GM12878 (cell line): Measurements from ENCODE around the gene PPP1R15A. TPM values are rescaled to one million over a fixed set of nuclear protein-coding genes. Genes with fewer than 3 reads are reported as not detected.

ENCODE experiments used
- ATAC-seq: fragments of 200-7000 bp; cut with Tn5 transposase; 3 replicates; pipeline ENCODE4 v1.9.1; 2020; ENCODE audit warnings: mild to moderate bottlenecking, moderate library complexity
- BruUV-seq: library from RNA; stranded (reverse); fragments of 400-500 nt; replicated peaks from 2 replicates; lab custom pipeline; 2021; lab: Mats Ljungman, UMichigan
- CTCF ChIA-PET: fragments of 300-600 bp; sonication (Branson Sonifier 250); formaldehyde crosslinking; extraction: SDS; loops from one replicate; lab custom pipeline; 2021; ENCODE audit warnings: inconsistent platforms; lab: Yijun Ruan, JAX
- POLR2A ChIA-PET: fragments of 350-600 bp; formaldehyde crosslinking; extraction: SDS; loops from one replicate; lab custom pipeline; 2021; ENCODE audit warnings: inconsistent platforms; lab: Charles Lee
- RAD21 ChIA-PET: fragments of 300-600 bp; sonication (Branson Sonifier 250); formaldehyde crosslinking; loops from one replicate; lab custom pipeline; 2023; ENCODE audit warnings: antibody characterized with exemption; ENCODE audit not compliant: unreplicated experiment; lab: Charles Lee
- SMC1A ChIA-PET: fragments of 300-600 bp; sonication (Branson Sonifier 250); formaldehyde crosslinking; loops from one replicate; lab custom pipeline; 2023; ENCODE audit not compliant: unreplicated experiment, uncharacterized antibody; lab: Charles Lee
- DNase-seq: peaks from one replicate; pipeline ENCODE4 v3.0.0-alpha.2; 2011; ENCODE audit warnings: low read depth, low spot score
- FAIRE-seq: peaks from 3 replicates; lab custom pipeline; 2011; peaks lifted over from hg19 to GRCh38; lab: Jason Lieb, UNC
- H2AFZ ChIP-seq: 2 replicates; pipeline ENCODE4 v1.6.0; 2011; ENCODE audit warnings: low read depth, low read length, control low read depth; ENCODE audit not compliant: control insufficient read depth
- H3K27ac ChIP-seq: 2 replicates; pipeline ENCODE4 v1.5.1; 2011; ENCODE audit warnings: control low read depth; ENCODE audit not compliant: control insufficient read depth, insufficient read depth
- H3K27me3 ChIP-seq, 2 experiments: replicated peaks in 1 of 2; 2 replicates each; pipeline versions ENCODE4 v1.6.0 to v1.6.1; 2011; ENCODE audit warnings: low read length in 1 of 2; ENCODE audit not compliant: control insufficient read depth in 2 of 2, insufficient read depth in 2 of 2
- H3K36me3 ChIP-seq, 2 experiments: 2 replicates each; pipeline ENCODE4 v1.5.1; 2011; ENCODE audit warnings: low read length in 1 of 2; ENCODE audit not compliant: control insufficient read depth in 2 of 2, insufficient read depth in 2 of 2
- H3K4me1 ChIP-seq: 2 replicates; pipeline ENCODE4 v1.6.1; 2011; ENCODE audit warnings: mild to moderate bottlenecking, low read length, moderate library complexity, mixed read lengths; ENCODE audit not compliant: control insufficient read depth, insufficient read depth
- H3K4me2 ChIP-seq: 2 replicates; pipeline ENCODE4 v1.6.0; 2011; ENCODE audit warnings: control low read depth; ENCODE audit not compliant: control insufficient read depth, insufficient read depth
- H3K4me3 ChIP-seq: fragments of 200-600 bp; sonication (generic); 2 replicates; pipeline ENCODE4 v1.5.1; 2016
- H3K79me2 ChIP-seq: 2 replicates; pipeline ENCODE4 v1.6.0; 2011; ENCODE audit warnings: low read length; ENCODE audit not compliant: control insufficient read depth, insufficient read depth
- H3K9ac ChIP-seq: 2 replicates; pipeline ENCODE4 v1.8.0; 2011; ENCODE audit warnings: low read length, control low read depth, mixed read lengths; ENCODE audit not compliant: control insufficient read depth, insufficient read depth
- H3K9me3 ChIP-seq: replicated peaks from 3 replicates; pipeline ENCODE4 v1.5.1; 2011; ENCODE audit warnings: mild to moderate bottlenecking, low read length; ENCODE audit not compliant: control insufficient read depth, insufficient read depth
- H4K20me1 ChIP-seq: 2 replicates; pipeline ENCODE4 v1.6.0; 2011; ENCODE audit not compliant: control insufficient read depth, insufficient read depth
- BACH1 ChIP-seq: fragments of 450-650 bp; IDR thresholded peaks from 2 replicates; pipeline ENCODE4 v1.6.1; 2017; ENCODE audit warnings: mild to moderate bottlenecking, borderline replicate concordance
- CHD2 ChIP-seq: IDR thresholded peaks from 2 replicates; pipeline ENCODE4 v1.6.1; 2011; ENCODE audit warnings: low read depth, low read length, improper control_type of control experiment, borderline replicate concordance
- CREM ChIP-seq: IDR thresholded peaks from 2 replicates; pipeline ENCODE4 v1.6.1; 2014; ENCODE audit warnings: antibody characterized with exemption, low read depth
- EP300 ChIP-seq, 2 experiments: fragments of 150-350 bp in 1 of 2; IDR thresholded peaks; 2 replicates each; pipeline ENCODE4 v1.6.1; 2011 to 2012; ENCODE audit warnings: low read depth in 2 of 2, low read length in 2 of 2, borderline replicate concordance in 1 of 2, improper control_type of control experiment in 1 of 2, inconsistent platforms in 1 of 2; ENCODE audit not compliant: control insufficient read depth in 1 of 2
- IKZF1 ChIP-seq: fragments of 450-650 bp; conservative IDR thresholded peaks from 2 replicates; pipeline ENCODE4 v1.6.1; 2017; ENCODE audit warnings: antibody characterized with exemption, mild to moderate bottlenecking
- PML ChIP-seq: IDR thresholded peaks from 2 replicates; pipeline ENCODE4 v1.6.1; 2012; ENCODE audit warnings: low read length, inconsistent platforms
- RFX5 ChIP-seq: IDR thresholded peaks from 2 replicates; pipeline ENCODE4 v1.6.1; 2011; ENCODE audit warnings: low read depth, low read length, improper control_type of control experiment
- SIX5 ChIP-seq: IDR thresholded peaks from 2 replicates; pipeline ENCODE4 v1.6.1; 2011; ENCODE audit warnings: mild to moderate bottlenecking, low read depth, low read length, moderate library complexity; ENCODE audit not compliant: severe bottlenecking
- TARDBP ChIP-seq: IDR thresholded peaks from 2 replicates; pipeline ENCODE4 v1.6.1; 2016; ENCODE audit warnings: borderline replicate concordance
- whole genome bisulfite sequencing: methylation state at CpG from one replicate; pipeline ENCODE4 v1.1.6; 2016; ENCODE audit warnings: low lambda C conversion rate; ENCODE audit not compliant: insufficient replicate concordance, insufficient coverage; ENCODE audit errors: missing lambda C conversion rate; 5-methylcytosine and 5-hydroxymethylcytosine counted together
- in situ Hi-C: fragments of 300-500 bp; cut with MboI; formaldehyde crosslinking; loops from 9 replicates; pipeline ENCODE4 v1.14.3; 2018; ENCODE audit warnings: mixed read lengths
- intact Hi-C: fragments of 100-400 bp; cut with micrococcal nuclease; formaldehyde crosslinking; loops from one replicate; pipeline ENCODE4 v1.14.2; 2022; ENCODE audit not compliant: unreplicated experiment
- polyA plus RNA-seq, 11 experiments: library from polyadenylated mRNA; depleted of rRNA in 4 of 11; unstranded in 6 of 11; stranded (reverse) in 5 of 11; fragments of >200 nt; fragmentation: Nextera tagmentation in 4 of 11; fragmentation: Illumina TruSeq in 1 of 11; extraction: Ambion mirVana in 4 of 11; extraction: Trizol in 1 of 11; gene quantifications; 1 replicate in 1 of 11; 2 replicates in 10 of 11; pipeline versions ENCODE4 v1.2.1 to v1.2.3, GENCODE V29; 2011 to 2016; ENCODE audit warnings: inconsistent platforms in 2 of 11, missing spikeins in 2 of 11, low read depth in 1 of 11
- total RNA-seq, 4 experiments: library from RNA; depleted of rRNA in 3 of 4; stranded (reverse); fragments of >200 nt in 3 of 4; fragmentation: Illumina TruSeq in 1 of 4; extraction: Trizol in 1 of 4; gene quantifications; 2 replicates each; pipeline versions ENCODE4 v1.2.1 to v1.2.3, GENCODE V29; 2013 to 2021
- TF ChIP-seq, protein P1 (sequence below), 3 experiments: IDR thresholded peaks in 2 of 3; conservative IDR thresholded peaks in 1 of 3; 2 replicates each; pipeline ENCODE4 v1.5.1; 2011; ENCODE audit warnings: low read depth in 3 of 3, low read length in 3 of 3, mild to moderate bottlenecking in 3 of 3, control low read depth in 2 of 3, moderate library complexity in 2 of 3, inconsistent platforms in 1 of 3, mixed read lengths in 1 of 3; ENCODE audit not compliant: control insufficient read depth in 2 of 3, insufficient read depth in 1 of 3; ENCODE audit errors: extremely low read depth in 1 of 3
- TF ChIP-seq, protein P2 (sequence below): fragments of 450-650 bp; IDR thresholded peaks from 2 replicates; pipeline ENCODE4 v1.6.1; 2017; ENCODE audit warnings: mild to moderate bottlenecking, moderate library complexity
- TF ChIP-seq, protein P3 (sequence below): fragments of 450-650 bp; IDR thresholded peaks from 2 replicates; pipeline ENCODE4 v1.6.1; 2017; ENCODE audit warnings: antibody characterized with exemption, mild to moderate bottlenecking, moderate library complexity

The PPP1R15A gene
- total and polyA plus RNA-seq, 10 of the 15 experiments (the other 5 are each of a cell fraction or from before 2014, with no cell fraction given), result 0.68 to 50.8 (median 27.7) TPM

DNA sequence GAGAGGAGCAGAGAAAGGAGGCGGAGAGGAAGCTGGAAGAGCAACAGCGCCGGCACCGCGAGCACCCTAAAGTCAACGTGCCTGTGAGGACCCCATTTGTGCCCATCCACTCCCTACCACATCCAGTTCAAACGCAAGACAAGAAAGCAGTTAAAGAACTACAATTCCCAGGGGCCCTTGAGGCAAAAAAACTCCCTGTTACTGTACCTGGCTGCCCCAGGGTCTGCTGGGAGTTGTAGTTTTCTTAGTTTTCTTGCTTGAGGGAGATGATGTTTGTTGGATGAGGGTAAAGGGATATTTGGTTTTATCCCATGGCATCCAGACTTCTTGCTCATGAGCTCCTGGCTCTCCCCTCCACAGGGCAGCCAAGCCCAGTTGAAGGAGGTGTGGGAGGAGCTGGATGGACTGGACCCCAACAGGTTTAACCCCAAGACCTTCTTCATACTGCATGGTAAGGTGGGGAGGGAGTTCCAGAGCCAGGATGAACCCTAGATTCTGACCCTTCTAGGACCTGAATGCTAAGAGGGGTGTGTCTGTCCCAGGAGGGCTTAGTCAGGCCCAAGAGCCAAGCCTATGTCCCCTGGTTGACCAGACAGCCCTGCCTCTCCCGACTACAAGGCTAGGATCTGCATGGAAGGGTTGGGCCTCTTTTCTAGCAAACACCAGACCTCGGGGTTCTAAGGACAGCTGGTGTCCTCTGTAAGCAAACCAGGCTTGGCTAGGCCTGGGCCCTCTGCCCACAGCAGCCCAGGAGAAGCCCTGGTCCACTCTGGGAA is 41.1 kb downstream of the PPP1R15A start (continued):
- TF ChIP-seq, protein P1, sequence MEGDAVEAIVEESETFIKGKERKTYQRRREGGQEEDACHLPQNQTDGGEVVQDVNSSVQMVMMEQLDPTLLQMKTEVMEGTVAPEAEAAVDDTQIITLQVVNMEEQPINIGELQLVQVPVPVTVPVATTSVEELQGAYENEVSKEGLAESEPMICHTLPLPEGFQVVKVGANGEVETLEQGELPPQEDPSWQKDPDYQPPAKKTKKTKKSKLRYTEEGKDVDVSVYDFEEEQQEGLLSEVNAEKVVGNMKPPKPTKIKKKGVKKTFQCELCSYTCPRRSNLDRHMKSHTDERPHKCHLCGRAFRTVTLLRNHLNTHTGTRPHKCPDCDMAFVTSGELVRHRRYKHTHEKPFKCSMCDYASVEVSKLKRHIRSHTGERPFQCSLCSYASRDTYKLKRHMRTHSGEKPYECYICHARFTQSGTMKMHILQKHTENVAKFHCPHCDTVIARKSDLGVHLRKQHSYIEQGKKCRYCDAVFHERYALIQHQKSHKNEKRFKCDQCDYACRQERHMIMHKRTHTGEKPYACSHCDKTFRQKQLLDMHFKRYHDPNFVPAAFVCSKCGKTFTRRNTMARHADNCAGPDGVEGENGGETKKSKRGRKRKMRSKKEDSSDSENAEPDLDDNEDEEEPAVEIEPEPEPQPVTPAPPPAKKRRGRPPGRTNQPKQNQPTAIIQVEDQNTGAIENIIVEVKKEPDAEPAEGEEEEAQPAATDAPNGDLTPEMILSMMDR (IDR thresholded peaks at IDR 0.05 in 2 of 3, conservative IDR thresholded peaks at IDR 0.05 in 1 of 3; ENCODE audit: control insufficient read depth in 2 of 3, extremely low read depth in 1 of 3, insufficient read depth in 1 of 3, low read depth in 3 of 3, low read length in 3 of 3), result no peak
- TF ChIP-seq CREM (peak; percentile 47; the same call in 1 of the 2 replicates), CHD2 (0 out of 2 replicates have a peak, but pooled peaks have one; percentile 18), TARDBP (peak; percentile 77; the same call in 1 of the 2 replicates), SIX5 (peak; percentile 96), IKZF1 (peak; percentile 55)

DNA sequence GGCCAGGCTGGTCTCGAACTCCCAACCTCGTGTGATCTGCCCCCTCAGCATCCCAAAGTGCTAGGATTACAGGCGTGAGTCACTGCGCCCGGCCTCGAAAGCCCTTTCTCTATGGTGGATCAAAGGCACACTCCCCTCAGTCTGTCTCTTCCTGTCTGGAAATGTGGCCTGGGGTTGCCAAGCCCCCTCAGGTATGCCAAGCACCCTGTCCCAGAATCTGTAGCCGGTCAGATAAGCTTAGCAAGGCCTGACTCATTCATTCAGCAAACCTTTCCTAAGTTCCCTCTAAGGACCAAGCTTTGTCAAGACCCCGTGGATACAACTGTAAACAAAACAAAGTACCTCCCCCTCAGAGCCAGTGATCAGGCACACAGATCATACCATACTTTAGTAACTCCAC is 42.0 kb downstream of the PPP1R15A start:
- no peak overlapping the region for H3K9ac ChIP-seq
- peaks cover 8 to 23% of the 10 kb centered on the region in 2 experiments for H3K36me3 ChIP-seq
- ChIA-PET CTCF (no interaction called here), RAD21 (no interaction called here)
- FAIRE-seq (no peak), DNase-seq (no peak), ATAC-seq (no peak)
- WGBS, result 96% methylated on average over 8 of the region's 8 CpGs
- peaks cover 8% of the 10 kb centered on the region for H3K4me1 ChIP-seq
- no peak overlapping the region for H3K4me3 ChIP-seq
- intact Hi-C loops, result no loop called here
- no peak for TF ChIP-seq PML
- TF ChIP-seq RFX5, result no peak
- no peak for TF ChIP-seq EP300 (IDR thresholded peaks at IDR 0.05; ENCODE audit: borderline replicate concordance in 1 of 2, control insufficient read depth in 1 of 2, low read depth in 2 of 2, low read length in 2 of 2)
- no peak for TF ChIP-seq BACH1
- TF ChIP-seq, protein P2, sequence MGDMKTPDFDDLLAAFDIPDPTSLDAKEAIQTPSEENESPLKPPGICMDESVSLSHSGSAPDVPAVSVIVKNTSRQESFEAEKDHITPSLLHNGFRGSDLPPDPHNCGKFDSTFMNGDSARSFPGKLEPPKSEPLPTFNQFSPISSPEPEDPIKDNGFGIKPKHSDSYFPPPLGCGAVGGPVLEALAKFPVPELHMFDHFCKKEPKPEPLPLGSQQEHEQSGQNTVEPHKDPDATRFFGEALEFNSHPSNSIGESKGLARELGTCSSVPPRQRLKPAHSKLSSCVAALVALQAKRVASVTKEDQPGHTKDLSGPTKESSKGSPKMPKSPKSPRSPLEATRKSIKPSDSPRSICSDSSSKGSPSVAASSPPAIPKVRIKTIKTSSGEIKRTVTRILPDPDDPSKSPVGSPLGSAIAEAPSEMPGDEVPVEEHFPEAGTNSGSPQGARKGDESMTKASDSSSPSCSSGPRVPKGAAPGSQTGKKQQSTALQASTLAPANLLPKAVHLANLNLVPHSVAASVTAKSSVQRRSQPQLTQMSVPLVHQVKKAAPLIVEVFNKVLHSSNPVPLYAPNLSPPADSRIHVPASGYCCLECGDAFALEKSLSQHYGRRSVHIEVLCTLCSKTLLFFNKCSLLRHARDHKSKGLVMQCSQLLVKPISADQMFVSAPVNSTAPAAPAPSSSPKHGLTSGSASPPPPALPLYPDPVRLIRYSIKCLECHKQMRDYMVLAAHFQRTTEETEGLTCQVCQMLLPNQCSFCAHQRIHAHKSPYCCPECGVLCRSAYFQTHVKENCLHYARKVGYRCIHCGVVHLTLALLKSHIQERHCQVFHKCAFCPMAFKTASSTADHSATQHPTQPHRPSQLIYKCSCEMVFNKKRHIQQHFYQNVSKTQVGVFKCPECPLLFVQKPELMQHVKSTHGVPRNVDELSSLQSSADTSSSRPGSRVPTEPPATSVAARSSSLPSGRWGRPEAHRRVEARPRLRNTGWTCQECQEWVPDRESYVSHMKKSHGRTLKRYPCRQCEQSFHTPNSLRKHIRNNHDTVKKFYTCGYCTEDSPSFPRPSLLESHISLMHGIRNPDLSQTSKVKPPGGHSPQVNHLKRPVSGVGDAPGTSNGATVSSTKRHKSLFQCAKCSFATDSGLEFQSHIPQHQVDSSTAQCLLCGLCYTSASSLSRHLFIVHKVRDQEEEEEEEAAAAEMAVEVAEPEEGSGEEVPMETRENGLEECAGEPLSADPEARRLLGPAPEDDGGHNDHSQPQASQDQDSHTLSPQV, result no peak
- TF ChIP-seq, protein P3, sequence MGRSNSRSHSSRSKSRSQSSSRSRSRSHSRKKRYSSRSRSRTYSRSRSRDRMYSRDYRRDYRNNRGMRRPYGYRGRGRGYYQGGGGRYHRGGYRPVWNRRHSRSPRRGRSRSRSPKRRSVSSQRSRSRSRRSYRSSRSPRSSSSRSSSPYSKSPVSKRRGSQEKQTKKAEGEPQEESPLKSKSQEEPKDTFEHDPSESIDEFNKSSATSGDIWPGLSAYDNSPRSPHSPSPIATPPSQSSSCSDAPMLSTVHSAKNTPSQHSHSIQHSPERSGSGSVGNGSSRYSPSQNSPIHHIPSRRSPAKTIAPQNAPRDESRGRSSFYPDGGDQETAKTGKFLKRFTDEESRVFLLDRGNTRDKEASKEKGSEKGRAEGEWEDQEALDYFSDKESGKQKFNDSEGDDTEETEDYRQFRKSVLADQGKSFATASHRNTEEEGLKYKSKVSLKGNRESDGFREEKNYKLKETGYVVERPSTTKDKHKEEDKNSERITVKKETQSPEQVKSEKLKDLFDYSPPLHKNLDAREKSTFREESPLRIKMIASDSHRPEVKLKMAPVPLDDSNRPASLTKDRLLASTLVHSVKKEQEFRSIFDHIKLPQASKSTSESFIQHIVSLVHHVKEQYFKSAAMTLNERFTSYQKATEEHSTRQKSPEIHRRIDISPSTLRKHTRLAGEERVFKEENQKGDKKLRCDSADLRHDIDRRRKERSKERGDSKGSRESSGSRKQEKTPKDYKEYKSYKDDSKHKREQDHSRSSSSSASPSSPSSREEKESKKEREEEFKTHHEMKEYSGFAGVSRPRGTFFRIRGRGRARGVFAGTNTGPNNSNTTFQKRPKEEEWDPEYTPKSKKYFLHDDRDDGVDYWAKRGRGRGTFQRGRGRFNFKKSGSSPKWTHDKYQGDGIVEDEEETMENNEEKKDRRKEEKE, result no peak
- TF ChIP-seq, all 136 proteins: peak for 0
- ChIA-PET POLR2A (no interaction called here), SMC1A (no interaction called here)
- Histone ChIP-seq H2AFZ (no peak overlapping the region), H3K79me2 (no peaks in the 10 kb centered on the region), H3K27ac (no peak overlapping the region), H4K20me1 (no peaks in the 10 kb centered on the region), H3K27me3 (no peaks in the 10 kb centered on the region), H3K9me3 (no peaks in the 10 kb centered on the region), H3K4me2 (no peak overlapping the region)
- no TSS peak for BruUV-seq
- in situ Hi-C loops, result no loop called here
